Measurements from ENCODE around the gene MIB1.
A peak's percentile ranks its signal among the peaks of the same experiment; 100 is the strongest.
"Not testable (repeated sequence)": the region's sequence is repeated elsewhere in the genome, so short reads cannot be mapped to it uniquely, and the experiment has no call there.

MIB1 gene

GRCh38 chr18:21704603-21705364, 35.8 kb upstream of the MIB1 start, which contains the start of gene ABHD3:
Gene ABHD3 (minus strand): TSS chr18:21704774. CDS start chr18:21704665, 109 bp downstream.
- H3K36me3 ChIP-seq = no peaks in the 10 kb centered on the region
- no peaks in the 10 kb centered on the region for H3K9me3 ChIP-seq
- H3K27me3 ChIP-seq = no peaks in the 10 kb centered on the region
- peak within 1 kb of the TSS; percentile 75 for H3K4me3 ChIP-seq (ENCODE audit: low read depth, low read length)
- no peak for TF ChIP-seq CTCF (IDR thresholded peaks at IDR 0.05; ENCODE audit: low read depth, low read length)
- H3K4me1 ChIP-seq = no peaks in the 10 kb centered on the region
- DNase-seq = peak; percentile 85

- TF ChIP-seq CTCF (IDR thresholded peaks at IDR 0.05; ENCODE audit: low read depth, low read length) = no peak
- Histone ChIP-seq H3K27me3 (no peaks in the 10 kb centered on the region), H3K4me3 (ENCODE audit: low read depth, low read length) (no peak overlapping the region), H3K36me3 (no peaks in the 10 kb centered on the region), H3K4me1 (no peaks in the 10 kb centered on the region), H3K9me3 (no peaks in the 10 kb centered on the region)
- no peak for DNase-seq
Measured at GRCh38 chr18:21706386-21706865, 34.2 kb upstream of the MIB1 start.

- not testable (repeated sequence) for H3K4me1 ChIP-seq; H3K27me3 ChIP-seq; DNase-seq; H3K36me3 ChIP-seq; H3K4me3 ChIP-seq (ENCODE audit: low read depth, low read length); H3K9me3 ChIP-seq
Measured at GRCh38 chr18:21707130-21707529, 33.5 kb upstream of the MIB1 start.

- no peaks in the 10 kb centered on the region for H3K36me3 ChIP-seq
- no peaks in the 10 kb centered on the region for H3K27me3 ChIP-seq
- DNase-seq = no peak
- TF ChIP-seq CTCF (IDR thresholded peaks at IDR 0.05; ENCODE audit: low read depth, low read length) = no peak
- H3K4me3 ChIP-seq (ENCODE audit: low read depth, low read length) = no peak overlapping the region
- H3K9me3 ChIP-seq = no peaks in the 10 kb centered on the region
- no peaks in the 10 kb centered on the region for H3K4me1 ChIP-seq
Measured at GRCh38 chr18:21714474-21714873, 26.1 kb upstream of the MIB1 start.

- Histone ChIP-seq H3K9me3 (no peaks in the 10 kb centered on the region), H3K27me3 (no peaks in the 10 kb centered on the region), H3K4me1 (no peaks in the 10 kb centered on the region), H3K36me3 (no peaks in the 10 kb centered on the region), H3K4me3 (ENCODE audit: low read depth, low read length) (no peak overlapping the region)
- no peak for DNase-seq
- no peak for TF ChIP-seq CTCF (IDR thresholded peaks at IDR 0.05; ENCODE audit: low read depth, low read length)
Measured at GRCh38 chr18:21722687-21723086, 17.9 kb upstream of the MIB1 start.

- no peak overlapping the region for H3K4me3 ChIP-seq (ENCODE audit: low read depth, low read length)
- no peaks in the 10 kb centered on the region for H3K36me3 ChIP-seq
- DNase-seq = no peak
- no peaks in the 10 kb centered on the region for H3K27me3 ChIP-seq
- H3K9me3 ChIP-seq = no peaks in the 10 kb centered on the region
- no peaks in the 10 kb centered on the region for H3K4me1 ChIP-seq
- TF ChIP-seq CTCF (IDR thresholded peaks at IDR 0.05; ENCODE audit: low read depth, low read length) = no peak
Measured at GRCh38 chr18:21725201-21725600, 15.4 kb upstream of the MIB1 start.
